Measurements from ENCODE around the gene TYW1B.
"Not testable (repeated sequence)": the region's sequence is repeated elsewhere in the genome, so short reads cannot be mapped to it uniquely, and the experiment has no call there.

DNA sequence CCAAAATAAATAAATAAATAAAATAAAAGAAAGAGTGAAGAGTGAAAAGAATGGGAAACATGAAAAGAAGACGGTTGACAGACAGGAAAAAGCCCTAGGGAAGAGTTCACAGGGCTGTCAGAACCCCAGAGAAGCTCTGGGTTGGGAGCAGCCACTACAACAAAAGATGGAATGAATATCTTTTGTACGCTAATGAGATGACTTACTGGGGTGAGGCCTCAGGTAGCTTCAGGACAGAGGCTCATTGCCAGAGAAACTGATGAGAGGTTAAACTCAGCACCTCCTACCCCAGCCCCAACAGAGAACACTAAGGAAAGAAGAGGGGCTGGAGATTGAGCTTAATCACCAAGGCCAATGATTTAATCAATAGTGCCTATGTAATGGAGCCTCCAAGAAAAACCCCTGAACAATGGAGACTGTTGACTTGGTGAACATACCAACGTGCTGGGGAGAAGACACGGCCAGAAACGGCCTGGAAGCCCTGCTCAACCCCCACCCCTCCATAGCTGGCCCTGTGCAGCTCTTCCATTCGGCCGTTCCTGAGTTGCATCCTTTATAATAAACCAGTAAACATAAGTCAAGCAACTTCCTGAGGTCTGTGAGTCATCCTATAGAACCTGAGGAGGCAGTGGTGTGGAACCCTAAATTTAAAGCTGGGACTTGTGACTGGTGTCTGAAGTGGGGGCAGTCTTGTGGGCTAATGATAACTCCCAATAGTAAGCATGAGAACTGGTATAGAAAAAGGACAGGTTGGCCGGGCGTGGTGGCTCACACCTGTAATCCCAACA lies 11.4 kb downstream of the TYW1B start:
- TF ChIP-seq, protein P1, sequence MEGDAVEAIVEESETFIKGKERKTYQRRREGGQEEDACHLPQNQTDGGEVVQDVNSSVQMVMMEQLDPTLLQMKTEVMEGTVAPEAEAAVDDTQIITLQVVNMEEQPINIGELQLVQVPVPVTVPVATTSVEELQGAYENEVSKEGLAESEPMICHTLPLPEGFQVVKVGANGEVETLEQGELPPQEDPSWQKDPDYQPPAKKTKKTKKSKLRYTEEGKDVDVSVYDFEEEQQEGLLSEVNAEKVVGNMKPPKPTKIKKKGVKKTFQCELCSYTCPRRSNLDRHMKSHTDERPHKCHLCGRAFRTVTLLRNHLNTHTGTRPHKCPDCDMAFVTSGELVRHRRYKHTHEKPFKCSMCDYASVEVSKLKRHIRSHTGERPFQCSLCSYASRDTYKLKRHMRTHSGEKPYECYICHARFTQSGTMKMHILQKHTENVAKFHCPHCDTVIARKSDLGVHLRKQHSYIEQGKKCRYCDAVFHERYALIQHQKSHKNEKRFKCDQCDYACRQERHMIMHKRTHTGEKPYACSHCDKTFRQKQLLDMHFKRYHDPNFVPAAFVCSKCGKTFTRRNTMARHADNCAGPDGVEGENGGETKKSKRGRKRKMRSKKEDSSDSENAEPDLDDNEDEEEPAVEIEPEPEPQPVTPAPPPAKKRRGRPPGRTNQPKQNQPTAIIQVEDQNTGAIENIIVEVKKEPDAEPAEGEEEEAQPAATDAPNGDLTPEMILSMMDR (IDR thresholded peaks at IDR 0.05), result not testable (repeated sequence)
- TF ChIP-seq POLR2AphosphoS5, POLR2A (IDR thresholded peaks at IDR 0.05): not testable (repeated sequence)

All from breast epithelium (tissue), 3 donors.